GM21737 (cell line): Measurements from ENCODE around the gene C5orf22.
"Not testable (repeated sequence)": the region's sequence is repeated elsewhere in the genome, so short reads cannot be mapped to it uniquely, and the experiment has no call there.

Experiments
- ATAC-seq: cut with Tn5 transposase; IDR thresholded peaks from one replicate; pipeline ENCODE4 v1.9.1; 2021; ENCODE audit warnings: mild to moderate bottlenecking, moderate library complexity; ENCODE audit not compliant: unreplicated experiment

C5orf22 gene

DNA sequence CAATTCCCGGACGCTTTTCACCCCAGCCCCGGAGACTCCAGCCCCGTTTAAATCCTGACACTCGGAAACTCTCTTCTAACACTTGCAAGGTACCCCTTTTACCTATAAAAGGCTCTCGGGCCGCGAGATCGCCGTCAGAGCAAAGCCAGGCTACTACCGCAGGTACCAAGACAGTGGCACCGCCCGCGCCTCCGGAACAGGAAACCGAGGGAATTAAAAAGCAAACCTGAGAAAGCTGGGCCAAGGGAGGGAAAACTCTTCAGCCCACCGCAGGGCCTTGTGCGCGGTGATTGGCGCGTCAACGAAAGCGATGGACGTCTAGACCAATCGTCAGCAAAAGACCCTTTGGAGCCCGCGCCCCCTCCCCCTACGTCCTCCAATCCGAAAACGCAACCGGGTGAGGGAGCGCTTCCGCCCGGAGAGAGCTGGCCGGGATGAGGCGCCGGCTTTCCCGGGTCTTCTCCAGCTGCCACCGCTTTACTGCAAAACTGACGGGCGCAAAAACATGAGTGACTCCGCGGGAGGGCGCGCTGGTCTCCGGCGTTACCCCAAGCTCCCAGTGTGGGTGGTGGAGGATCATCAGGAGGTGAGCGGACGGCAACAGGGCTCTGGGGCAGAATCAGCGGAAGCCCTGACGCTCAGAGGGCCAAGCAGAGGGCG lies at the start of gene C5orf22, which contains the start of gene DROSHA:
TSS of gene C5orf22 (plus strand) at position 414 of the 660 bp plus-strand sequence. CDS start at position 506, 92 bp downstream.
TSS of gene DROSHA (minus strand) at position 206 of the 660 bp plus-strand sequence. CDS start 3,034 bp downstream, outside the sequence.
- ATAC-seq, result peak; percentile 91

DNA sequence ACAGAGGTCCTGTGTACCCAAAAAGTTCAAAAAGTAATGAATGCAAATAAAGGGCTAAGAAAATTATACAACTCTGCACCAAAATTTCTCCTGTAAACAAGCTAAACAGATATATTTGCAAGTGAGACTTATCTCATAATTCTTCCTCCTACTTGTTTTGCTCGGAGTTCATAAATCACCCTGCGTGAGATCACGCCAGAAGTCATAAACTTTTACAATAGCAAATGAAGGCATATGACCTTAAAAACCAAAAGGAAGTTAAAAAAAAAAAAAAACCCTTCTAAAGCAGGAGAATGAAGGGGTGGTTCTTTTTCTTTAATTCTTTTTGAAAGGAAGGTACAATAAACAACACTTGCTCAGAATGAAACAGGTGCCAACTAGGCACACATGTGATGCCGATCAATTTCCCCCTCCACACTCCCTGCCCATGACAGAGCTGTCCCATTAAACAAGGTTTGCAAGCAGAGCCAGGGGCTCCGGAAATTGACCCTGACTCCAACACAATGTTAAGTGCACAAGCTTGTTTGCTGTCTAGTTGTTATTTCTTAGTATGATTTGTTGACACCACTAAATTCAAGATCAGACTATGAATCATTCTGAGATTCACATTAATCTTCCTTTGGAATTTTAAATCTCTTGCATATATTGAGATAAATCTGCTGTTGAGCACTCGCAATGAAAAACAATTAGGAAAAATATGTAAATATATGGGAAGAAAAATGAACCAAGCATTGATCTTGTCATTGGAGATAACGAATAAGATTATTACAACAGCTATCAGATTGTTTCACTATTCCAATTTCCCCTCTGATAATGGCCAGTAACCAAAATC lies 46.5 kb upstream of the C5orf22 start:
- no peak for ATAC-seq

- no peak for ATAC-seq
These were observed 45.7 kb upstream of the C5orf22 start for GRCh38 chr5:31486441-31486840.

DNA sequence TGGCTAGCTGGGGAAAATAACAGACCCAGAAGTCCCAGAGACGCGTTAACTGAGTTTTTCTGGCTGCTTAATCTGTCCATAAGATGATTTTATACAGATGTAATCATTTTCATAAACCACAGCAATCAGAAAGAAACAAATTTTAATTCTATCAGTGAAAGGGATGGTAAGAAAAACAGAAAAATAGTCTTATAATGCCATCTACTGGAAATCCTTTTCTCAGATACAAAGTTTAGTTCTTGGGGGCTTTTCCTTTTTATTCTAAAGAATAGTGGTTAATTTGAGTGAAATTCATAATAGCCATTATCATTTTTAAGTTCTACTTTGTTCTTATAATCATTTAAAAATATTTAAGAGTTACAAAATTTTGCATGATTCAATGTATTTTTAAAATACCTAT lies 44.6 kb upstream of the C5orf22 start:
- ATAC-seq, result no peak

DNA sequence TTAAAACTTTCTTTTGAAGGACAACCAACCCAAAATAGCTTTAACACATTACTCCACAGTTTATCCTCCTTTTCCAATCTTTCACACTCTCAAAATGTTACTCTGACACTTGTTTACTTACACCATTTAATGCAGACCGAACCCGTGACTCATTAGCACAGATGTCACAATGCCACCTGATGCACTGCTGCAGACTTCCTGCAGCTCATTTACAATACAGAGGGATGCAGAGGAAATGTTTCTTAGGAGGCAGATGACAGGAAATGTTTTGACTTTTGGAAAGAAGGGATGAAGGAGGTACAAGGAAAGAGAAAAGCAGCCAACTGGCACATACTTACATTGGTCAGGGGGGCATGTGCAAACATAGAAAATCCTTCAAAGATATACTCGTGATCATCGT lies 39.2 kb upstream of the C5orf22 start:
- no peak for ATAC-seq

DNA sequence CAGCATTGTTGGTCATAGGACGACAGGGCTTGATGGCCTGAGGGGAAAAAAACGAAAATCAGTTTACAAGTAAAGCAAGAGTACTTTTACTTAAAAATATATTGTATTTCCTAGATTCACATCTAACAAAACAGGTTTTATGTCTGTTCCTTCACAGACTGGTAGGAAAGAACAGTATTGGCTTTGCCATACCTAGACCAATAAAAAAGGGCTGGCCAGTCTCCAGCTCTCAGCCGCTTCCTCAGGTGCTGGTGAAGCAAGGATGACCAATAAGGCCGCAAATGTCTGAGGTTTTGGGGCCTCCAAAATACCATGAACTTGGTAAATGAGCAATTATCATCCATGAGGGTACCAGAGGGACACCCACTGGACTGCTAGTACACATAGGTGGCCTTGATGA lies 36.8 kb upstream of the C5orf22 start:
- no peak for ATAC-seq

DNA sequence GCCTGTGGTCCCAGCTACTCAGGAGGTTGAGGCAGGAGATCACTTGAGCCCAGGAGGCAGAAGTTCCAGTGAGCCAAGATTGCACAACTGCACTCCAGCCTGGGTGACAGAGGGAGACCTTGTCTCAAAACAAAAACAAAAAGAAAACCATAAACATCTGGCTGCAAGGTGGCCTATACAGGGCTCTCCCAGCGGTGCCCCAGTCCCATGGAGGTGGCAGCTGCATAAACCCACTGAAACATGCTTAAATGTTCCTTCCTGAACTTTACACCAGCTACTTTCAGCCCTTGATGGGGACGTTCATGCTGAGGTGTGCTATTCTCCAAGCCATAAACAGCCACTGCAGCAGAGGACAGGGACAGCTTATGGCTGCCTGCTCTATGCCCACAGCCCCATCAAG lies 35.8 kb upstream of the C5orf22 start:
- ATAC-seq, result no peak

DNA sequence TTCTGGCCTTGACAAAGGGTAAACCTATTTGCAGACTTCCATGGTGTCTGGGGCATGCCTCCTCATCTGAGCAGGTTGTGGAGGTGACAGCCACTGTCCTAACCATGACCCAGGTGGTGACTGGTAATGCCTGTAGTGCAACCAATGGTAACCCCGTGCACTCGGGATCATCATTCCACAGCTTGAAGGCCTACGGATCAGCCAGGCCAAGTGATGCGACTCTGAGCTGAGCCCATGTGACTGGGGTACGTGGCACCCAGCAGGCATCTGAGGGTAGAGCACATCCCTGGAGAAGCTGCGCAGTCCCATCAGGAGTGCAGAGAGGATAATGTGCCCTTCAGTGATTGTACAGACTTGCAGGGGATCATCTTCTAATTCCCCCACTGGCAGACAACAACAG lies 35.2 kb upstream of the C5orf22 start:
- no peak for ATAC-seq

DNA sequence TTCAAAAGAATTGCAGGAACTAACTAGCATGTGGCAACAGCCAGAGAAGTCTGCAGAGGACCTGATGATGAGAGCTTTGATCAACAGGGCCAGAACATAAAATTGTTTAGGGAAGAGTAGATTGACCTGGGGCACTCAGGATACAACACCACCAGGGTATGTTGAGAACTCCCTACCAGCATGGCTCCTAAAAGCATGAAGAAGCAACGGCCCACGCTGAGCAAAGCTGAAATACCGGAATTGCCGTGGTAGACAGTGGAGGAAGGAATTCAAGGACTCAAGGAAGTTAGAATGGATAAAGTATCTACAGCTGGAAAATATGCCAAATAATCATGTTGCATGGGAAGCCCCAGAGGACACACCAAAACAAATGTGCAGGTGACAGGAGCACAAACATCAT lies 31.8 kb upstream of the C5orf22 start:
- no peak for ATAC-seq

GRCh38 chr5:31502506-31502905 lies 29.6 kb upstream of the C5orf22 start:
- ATAC-seq, result no peak

- ATAC-seq, result no peak
These were observed 27.6 kb upstream of the C5orf22 start for GRCh38 chr5:31504529-31504928.

DNA sequence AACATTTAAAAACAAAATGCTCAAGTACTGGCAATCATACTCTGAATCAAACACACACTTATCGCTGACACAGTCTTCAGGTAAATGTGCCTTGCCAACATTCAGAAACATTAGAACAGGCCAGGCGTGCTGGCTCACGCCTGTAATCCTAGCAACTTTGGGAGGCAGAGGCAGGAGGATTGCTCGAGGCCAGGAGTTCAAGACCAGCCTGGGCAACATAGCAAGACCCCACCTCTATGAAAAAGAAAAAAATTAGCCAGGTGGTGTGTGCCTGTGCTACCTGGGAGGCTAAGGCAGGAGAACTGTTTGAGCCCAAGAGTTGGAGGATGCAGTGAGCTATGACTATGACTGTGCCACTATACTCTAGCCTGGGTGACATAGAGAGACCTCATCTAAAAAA lies 20.8 kb upstream of the C5orf22 start:
- no peak for ATAC-seq

GRCh38 chr5:31516802-31517201 lies 15.3 kb upstream of the C5orf22 start:
- no peak for ATAC-seq

DNA sequence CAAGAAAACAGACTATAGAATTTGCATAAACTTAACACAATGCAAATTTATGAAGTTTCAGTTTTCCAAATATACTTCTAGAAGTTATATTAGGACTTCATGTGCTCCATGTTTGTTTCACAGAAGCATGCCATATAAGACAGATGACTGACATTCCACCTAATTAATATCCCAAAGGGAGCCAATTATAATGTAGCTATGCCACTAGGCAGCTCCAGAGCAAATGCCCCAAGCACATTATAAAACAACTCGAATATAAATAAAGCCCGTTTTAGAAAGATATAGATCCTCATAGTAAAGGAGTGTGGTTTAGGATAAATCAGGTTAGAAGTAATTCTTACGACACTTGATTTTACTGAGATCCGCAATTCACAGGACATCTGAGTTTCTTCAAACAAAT lies 9.1 kb upstream of the C5orf22 start:
- ATAC-seq, result no peak

DNA sequence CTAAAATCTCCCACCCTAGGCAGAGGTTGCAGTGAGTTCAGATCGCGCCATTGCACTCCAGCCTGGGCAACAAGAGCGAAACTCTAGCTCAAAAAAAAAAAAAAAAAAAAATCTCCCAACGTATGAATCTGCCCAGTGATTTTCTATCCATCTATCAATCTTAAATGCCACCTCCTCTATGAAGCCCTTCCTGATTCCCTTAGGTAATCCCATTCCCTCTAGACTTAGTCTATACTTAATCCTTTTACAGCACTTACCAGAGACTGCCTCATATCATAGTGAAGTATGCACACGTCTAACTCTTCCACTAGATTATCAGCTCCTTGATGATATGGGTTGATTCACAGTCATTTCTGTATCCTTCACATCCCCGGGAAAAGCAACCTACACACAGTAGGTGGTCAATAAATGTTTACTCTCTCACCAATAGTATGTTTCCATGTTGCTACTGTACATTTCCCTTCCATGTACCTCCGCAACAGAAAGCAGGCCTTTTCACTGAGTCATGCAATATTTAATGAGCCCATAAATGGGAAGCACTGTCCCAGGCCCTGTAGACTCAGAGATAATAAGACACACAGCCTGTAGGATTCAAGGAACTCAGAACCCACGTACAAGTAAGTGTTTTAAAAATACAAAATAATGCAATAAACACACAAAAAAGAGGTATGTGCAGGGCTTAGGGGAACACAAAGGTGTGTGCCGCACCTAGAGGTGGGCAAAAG lies 1.4 kb upstream of the C5orf22 start:
- ATAC-seq, result no peak

GRCh38 chr5:31531543-31531887 lies 586 bp upstream of the C5orf22 start:
- peak; percentile 29 for ATAC-seq

DNA sequence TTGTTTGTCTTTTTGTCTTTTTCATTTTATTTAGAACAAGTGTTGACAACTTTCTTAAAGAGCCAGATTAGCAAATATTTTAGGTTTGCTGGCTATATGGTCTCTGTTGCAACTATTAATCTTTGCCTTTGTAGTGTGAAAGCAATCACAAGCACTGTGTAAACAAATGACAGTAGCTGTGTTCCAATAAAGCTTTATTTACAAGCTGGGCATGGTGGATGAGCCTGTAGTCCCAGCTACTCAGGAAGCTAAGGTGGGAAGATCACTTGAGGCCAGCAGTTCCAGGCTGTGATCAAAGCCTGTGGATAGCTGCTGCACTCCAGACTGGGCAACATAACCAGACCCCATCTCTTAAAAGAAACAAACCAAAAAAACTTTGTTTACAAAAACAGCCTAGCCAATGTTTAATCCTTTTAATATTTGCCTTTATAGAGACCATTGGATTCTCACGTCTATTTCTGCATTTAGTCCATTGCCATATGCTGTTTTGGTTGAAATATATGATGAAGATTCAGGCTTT lies 2.5 kb downstream of the C5orf22 start:
- ATAC-seq, result no peak

DNA sequence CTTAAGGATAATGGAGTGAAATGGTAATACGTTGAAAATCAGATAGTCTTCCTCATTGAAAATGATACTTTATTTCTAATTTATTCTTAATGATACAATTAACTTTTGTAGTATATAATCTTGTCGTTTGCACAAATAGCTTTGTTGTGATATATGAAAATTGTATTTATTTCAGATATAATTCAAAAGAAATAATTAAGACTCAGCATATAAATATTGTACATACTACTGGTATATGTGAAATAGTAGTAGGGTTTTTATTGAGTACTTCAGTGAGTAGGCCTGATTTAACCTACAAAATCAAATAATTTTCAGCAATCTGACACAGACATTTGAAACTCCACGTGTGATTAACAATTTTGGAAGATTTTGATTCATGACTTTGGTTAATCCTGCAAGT lies 4.8 kb downstream of the C5orf22 start:
- no peak for ATAC-seq

GRCh38 chr5:31537349-31537748 lies 5.2 kb downstream of the C5orf22 start:
- no peak for ATAC-seq

- no peak for ATAC-seq
These were observed 5.8 kb downstream of the C5orf22 start for GRCh38 chr5:31537851-31538250.

GRCh38 chr5:31549114-31549513 lies 17.0 kb downstream of the C5orf22 start:
- not testable (repeated sequence) for ATAC-seq
